ENCODE results near the gene SH2D7.

SH2D7 gene

GRCh38 chr15:78104566-78105475, 12.5 kb downstream of the SH2D7 start:
- DNase-seq (ENCODE audit: low spot score), result no peak

- DNase-seq (ENCODE audit: low spot score), result no peak
Observed at GRCh38 chr15:78105476-78106241, 13.3 kb downstream of the SH2D7 start.

- DNase-seq (ENCODE audit: low spot score), result no peak
Observed at GRCh38 chr15:78107471-78107870, 15.1 kb downstream of the SH2D7 start.

- peak; percentile 93 for DNase-seq (ENCODE audit: low spot score)
Observed at GRCh38 chr15:78108300-78109084, 16.1 kb downstream of the SH2D7 start.

- DNase-seq (ENCODE audit: low spot score), result no peak
Observed at GRCh38 chr15:78109156-78109555, 16.8 kb downstream of the SH2D7 start.

- DNase-seq (ENCODE audit: low spot score), result no peak
Observed at GRCh38 chr15:78110096-78110495, 17.7 kb downstream of the SH2D7 start.

GRCh38 chr15:78110916-78111475, 18.6 kb downstream of the SH2D7 start:
- no peak for DNase-seq (ENCODE audit: low spot score)

GRCh38 chr15:78111788-78112187, 19.4 kb downstream of the SH2D7 start:
- no peak for DNase-seq (ENCODE audit: low spot score)

- DNase-seq (ENCODE audit: low spot score), result no peak
Observed at GRCh38 chr15:78112551-78112950, 20.2 kb downstream of the SH2D7 start.

GRCh38 chr15:78120523-78120922, 28.2 kb downstream of the SH2D7 start:
- no peak for DNase-seq (ENCODE audit: low spot score)

- no peak for DNase-seq (ENCODE audit: low spot score)
Observed at GRCh38 chr15:78125267-78125666, 32.9 kb downstream of the SH2D7 start.

- peak; percentile 37 for DNase-seq (ENCODE audit: low spot score)
Observed at GRCh38 chr15:78127882-78128281, 35.5 kb downstream of the SH2D7 start.

- peak; percentile 37 for DNase-seq (ENCODE audit: low spot score)
Observed at GRCh38 chr15:78129077-78129750, 36.9 kb downstream of the SH2D7 start.

GRCh38 chr15:78129751-78130287, 37.5 kb downstream of the SH2D7 start:
- DNase-seq (ENCODE audit: low spot score), result peak; percentile 28

- no peak for DNase-seq (ENCODE audit: low spot score)
Observed at GRCh38 chr15:78130466-78131294, 38.3 kb downstream of the SH2D7 start.

- DNase-seq (ENCODE audit: low spot score), result peak; percentile 93
Observed at GRCh38 chr15:78131295-78132061, 39.1 kb downstream of the SH2D7 start, which contains the start of gene CIB2. Gene CIB2, minus strand, starts transcription at chr15:78131445. Its CDS starts 230 bp downstream, at chr15:78131215.

GRCh38 chr15:78133801-78134200, 41.4 kb downstream of the SH2D7 start:
- no peak for DNase-seq (ENCODE audit: low spot score)

- no peak for DNase-seq (ENCODE audit: low spot score)
Observed at GRCh38 chr15:78139578-78139977, 47.2 kb downstream of the SH2D7 start.

- no peak for DNase-seq (ENCODE audit: low spot score)
Observed at GRCh38 chr15:78140292-78140691, 47.9 kb downstream of the SH2D7 start.
